ENCODE measurements around the gene SEMG2. TPM values are rescaled to one million over a fixed set of nuclear protein-coding genes. Genes with fewer than 3 reads are reported as not detected.

The SEMG2 gene, protein sequence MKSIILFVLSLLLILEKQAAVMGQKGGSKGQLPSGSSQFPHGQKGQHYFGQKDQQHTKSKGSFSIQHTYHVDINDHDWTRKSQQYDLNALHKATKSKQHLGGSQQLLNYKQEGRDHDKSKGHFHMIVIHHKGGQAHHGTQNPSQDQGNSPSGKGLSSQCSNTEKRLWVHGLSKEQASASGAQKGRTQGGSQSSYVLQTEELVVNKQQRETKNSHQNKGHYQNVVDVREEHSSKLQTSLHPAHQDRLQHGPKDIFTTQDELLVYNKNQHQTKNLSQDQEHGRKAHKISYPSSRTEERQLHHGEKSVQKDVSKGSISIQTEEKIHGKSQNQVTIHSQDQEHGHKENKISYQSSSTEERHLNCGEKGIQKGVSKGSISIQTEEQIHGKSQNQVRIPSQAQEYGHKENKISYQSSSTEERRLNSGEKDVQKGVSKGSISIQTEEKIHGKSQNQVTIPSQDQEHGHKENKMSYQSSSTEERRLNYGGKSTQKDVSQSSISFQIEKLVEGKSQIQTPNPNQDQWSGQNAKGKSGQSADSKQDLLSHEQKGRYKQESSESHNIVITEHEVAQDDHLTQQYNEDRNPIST
- total RNA-seq (2013), result not detected
- polyA plus RNA-seq, result not detected
- polyA minus RNA-seq, result not detected in 2 replicates
- total RNA-seq, result 0 to 0.45 (median 0) reads per million in 11 experiments

DNA sequence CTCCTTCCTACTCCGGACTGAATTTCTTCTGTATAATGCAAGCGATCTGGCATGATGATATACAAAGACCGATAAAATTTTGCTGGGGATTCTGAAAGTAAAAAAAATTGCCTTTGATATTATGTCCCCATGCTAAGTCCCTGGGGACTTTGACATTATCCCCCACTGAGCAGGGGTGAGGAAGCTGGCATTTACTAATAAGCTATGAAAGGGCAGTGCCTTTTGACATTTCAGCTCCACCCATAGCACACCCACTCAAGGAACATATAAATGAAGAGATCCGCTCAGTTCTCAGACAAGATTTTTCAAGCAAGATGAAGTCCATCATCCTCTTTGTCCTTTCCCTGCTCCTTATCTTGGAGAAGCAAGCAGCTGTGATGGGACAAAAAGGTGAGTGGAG lies at the start of gene SEMG2:
TSS of gene SEMG2 (plus strand) at position 298 of the 400 bp plus-strand sequence. CDS start at position 315, 17 bp downstream.
- Histone ChIP-seq H3K79me2 (ENCODE audit: insufficient read depth, low read length) (no peaks in the 10 kb centered on the region), H3K27me3 (ENCODE audit: control insufficient read depth in 2 of 2, insufficient read depth in 2 of 2, low read length in 2 of 2) (peaks cover 7 to 16% of the 10 kb centered on the region in 2 donors), H3K4me3 (replicated peaks in 1 of 3; ENCODE audit: low read depth in 2 of 3, low read length in 3 of 3) (no peak within 1 kb of the TSS), H3K4me2 (replicated peaks; ENCODE audit: extremely low read depth, low read length, poor library complexity, severe bottlenecking) (no peak within 1 kb of the TSS), H4K20me1 (ENCODE audit: insufficient read depth, low read length) (no peaks in the 10 kb centered on the region), H3K9ac (ENCODE audit: insufficient read depth, low read length, poor library complexity, severe bottlenecking) (no peak within 1 kb of the TSS), H3K9me3 (replicated peaks in 1 of 2; ENCODE audit: control insufficient read depth in 1 of 2, insufficient read depth in 1 of 2, low read length in 2 of 2) (no peaks in the 10 kb centered on the region), H3K4me1 (ENCODE audit: control insufficient read depth in 1 of 2, insufficient read depth in 2 of 2, low read length in 2 of 2) (no peaks in the 10 kb centered on the region), H2AFZ (ENCODE audit: insufficient read depth, low read depth, low read length, poor library complexity, severe bottlenecking) (no peak within 1 kb of the TSS), H3K36me3 (replicated peaks in 1 of 2; ENCODE audit: control insufficient read depth in 1 of 2, insufficient read depth in 2 of 2, low read length in 2 of 2) (no peaks in the 10 kb centered on the region), H3K27ac (ENCODE audit: low read depth in 1 of 2, low read length in 2 of 2) (no peak within 1 kb of the TSS)
- DNase-seq, result no peak
- intact Hi-C loops (cut with micrococcal nuclease), result no loop called here
- Mint-ChIP-seq H3K36me3 (no peaks in the 10 kb centered on the region), H3K27me3 (ENCODE audit: low read depth in 3 of 3) (peaks cover 9 to 36% (median 17%) of the 10 kb centered on the region in 3 donors), H3K4me1 (no peaks in the 10 kb centered on the region), H3K9me3 (peaks cover 0 to 2% (median 0%) of the 10 kb centered on the region in 7 donors), H3K27ac (no peak within 1 kb of the TSS), H3K4me3 (peak within 1 kb of the TSS in 1 of 2 donors; percentile 14)
- TF ChIP-seq, protein P1, sequence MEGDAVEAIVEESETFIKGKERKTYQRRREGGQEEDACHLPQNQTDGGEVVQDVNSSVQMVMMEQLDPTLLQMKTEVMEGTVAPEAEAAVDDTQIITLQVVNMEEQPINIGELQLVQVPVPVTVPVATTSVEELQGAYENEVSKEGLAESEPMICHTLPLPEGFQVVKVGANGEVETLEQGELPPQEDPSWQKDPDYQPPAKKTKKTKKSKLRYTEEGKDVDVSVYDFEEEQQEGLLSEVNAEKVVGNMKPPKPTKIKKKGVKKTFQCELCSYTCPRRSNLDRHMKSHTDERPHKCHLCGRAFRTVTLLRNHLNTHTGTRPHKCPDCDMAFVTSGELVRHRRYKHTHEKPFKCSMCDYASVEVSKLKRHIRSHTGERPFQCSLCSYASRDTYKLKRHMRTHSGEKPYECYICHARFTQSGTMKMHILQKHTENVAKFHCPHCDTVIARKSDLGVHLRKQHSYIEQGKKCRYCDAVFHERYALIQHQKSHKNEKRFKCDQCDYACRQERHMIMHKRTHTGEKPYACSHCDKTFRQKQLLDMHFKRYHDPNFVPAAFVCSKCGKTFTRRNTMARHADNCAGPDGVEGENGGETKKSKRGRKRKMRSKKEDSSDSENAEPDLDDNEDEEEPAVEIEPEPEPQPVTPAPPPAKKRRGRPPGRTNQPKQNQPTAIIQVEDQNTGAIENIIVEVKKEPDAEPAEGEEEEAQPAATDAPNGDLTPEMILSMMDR (IDR thresholded peaks at IDR 0.05), result no peak
- no CpG with 5 or more reads among the region's 4 CpGs for WGBS (ENCODE audit: insufficient coverage)

DNA sequence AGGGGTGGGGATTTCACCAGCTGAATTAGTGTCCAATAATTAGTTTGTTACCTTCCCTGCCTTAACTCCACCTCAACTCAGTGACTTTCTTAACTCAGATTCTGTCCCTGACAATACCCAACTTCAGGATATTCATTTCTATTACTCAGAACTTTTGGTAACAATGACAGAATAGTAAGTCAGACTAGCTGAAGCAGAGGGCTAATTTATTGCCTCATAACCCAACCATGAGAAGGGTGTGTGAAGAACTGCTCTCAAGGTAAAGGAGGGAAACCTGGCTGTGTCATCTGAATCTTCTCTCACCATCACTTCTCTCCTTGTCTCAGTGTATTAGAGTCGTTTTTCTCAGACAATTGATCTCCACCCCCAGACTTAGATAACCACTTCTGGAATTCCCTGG lies 47.7 kb upstream of the SEMG2 start:
- Mint-ChIP-seq H3K4me1 (no peaks in the 10 kb centered on the region), H3K4me3 (no peak overlapping the region), H3K9me3 (peaks cover 0 to 9% (median 5%) of the 10 kb centered on the region in 7 donors), H3K36me3 (no peaks in the 10 kb centered on the region), H3K27me3 (ENCODE audit: low read depth in 3 of 3) (peaks cover 9 to 19% (median 14%) of the 10 kb centered on the region in 3 donors), H3K27ac (no peak overlapping the region)
- no peaks in the 10 kb centered on the region for H4K20me1 ChIP-seq (ENCODE audit: insufficient read depth, low read length)
- H3K27ac ChIP-seq (ENCODE audit: low read depth in 1 of 2, low read length in 2 of 2), result no peak overlapping the region
- H3K9me3 ChIP-seq (replicated peaks in 1 of 2; ENCODE audit: control insufficient read depth in 1 of 2, insufficient read depth in 1 of 2, low read length in 2 of 2), result peaks cover 0 to 4% of the 10 kb centered on the region in 2 donors
- no peak overlapping the region for H2AFZ ChIP-seq (ENCODE audit: insufficient read depth, low read depth, low read length, poor library complexity, severe bottlenecking)
- no peak overlapping the region for H3K4me3 ChIP-seq (replicated peaks in 1 of 3; ENCODE audit: low read depth in 2 of 3, low read length in 3 of 3)
- intact Hi-C loops (cut with micrococcal nuclease), result no loop called here
- no CpG with 5 or more reads among the region's 1 CpG for WGBS (ENCODE audit: insufficient coverage)
- no peaks in the 10 kb centered on the region for H3K36me3 ChIP-seq (replicated peaks in 1 of 2; ENCODE audit: control insufficient read depth in 1 of 2, insufficient read depth in 2 of 2, low read length in 2 of 2)
- no peak for DNase-seq
- no peaks in the 10 kb centered on the region for H3K4me1 ChIP-seq (ENCODE audit: control insufficient read depth in 1 of 2, insufficient read depth in 2 of 2, low read length in 2 of 2)
- H3K9ac ChIP-seq (ENCODE audit: insufficient read depth, low read length, poor library complexity, severe bottlenecking), result no peak overlapping the region
- TF ChIP-seq, protein P1 (IDR thresholded peaks at IDR 0.05), result no peak
- H3K27me3 ChIP-seq (ENCODE audit: control insufficient read depth in 2 of 2, insufficient read depth in 2 of 2, low read length in 2 of 2), result peaks cover 0 to 2% of the 10 kb centered on the region in 2 donors
- H3K4me2 ChIP-seq (replicated peaks; ENCODE audit: extremely low read depth, low read length, poor library complexity, severe bottlenecking), result no peak overlapping the region
- no peaks in the 10 kb centered on the region for H3K79me2 ChIP-seq (ENCODE audit: insufficient read depth, low read length)

Measured in CD14-positive monocyte (primary cell).